Activated gamma-delta T cell (primary cell): ENCODE results near the gene MYO1F.
"Not testable (repeated sequence)": the region's sequence is repeated elsewhere in the genome, so short reads cannot be mapped to it uniquely, and the experiment has no call there.

Experiments
- DNase-seq: peaks from one replicate; lab custom pipeline; 2025; lab: John Stamatoyannopoulos, UW

Gene MYO1F

DNA sequence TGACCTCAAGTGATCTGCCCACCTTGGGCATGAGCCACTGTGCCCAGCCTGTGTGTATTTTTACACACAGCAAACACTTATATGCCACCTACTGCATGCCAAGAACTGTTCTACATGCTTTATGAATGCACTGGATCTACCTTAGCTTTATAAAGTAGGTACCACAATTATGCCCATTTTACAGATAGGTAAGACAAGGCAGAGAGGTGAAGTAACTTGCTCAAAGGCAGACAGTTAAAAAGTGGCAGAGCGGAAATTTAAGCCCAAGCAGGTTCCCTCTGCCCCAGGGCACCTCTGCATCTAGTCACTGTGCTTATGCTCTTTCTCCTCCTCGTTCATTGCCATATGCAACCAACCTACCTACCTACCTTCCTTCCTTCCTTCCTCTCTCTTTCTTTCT lies 22.8 kb upstream of the MYO1F start:
- no peak for DNase-seq

- DNase-seq, result no peak
These were observed 18.9 kb upstream of the MYO1F start for GRCh38 chr19:8596168-8596567.

DNA sequence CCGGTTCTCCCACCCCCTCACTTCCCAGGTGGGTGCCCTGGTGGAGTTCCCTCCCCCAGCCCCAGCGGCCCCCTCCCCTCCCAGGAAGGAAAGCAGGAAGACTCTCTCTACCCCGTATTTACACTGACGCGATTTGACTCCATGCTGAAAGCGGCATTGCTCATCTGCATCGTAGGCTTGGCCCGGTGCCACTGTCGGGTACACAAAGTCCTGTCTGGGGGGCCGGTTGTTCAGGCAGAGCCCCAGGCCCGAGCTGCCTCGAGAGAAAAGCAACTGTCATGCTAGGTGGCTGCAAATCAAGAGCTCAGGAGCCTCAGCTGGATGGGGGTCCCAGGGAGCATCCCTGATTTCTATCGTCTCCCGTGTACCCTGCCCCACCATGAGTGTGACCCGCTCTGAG lies 18.4 kb upstream of the MYO1F start:
- no peak for DNase-seq

- no peak for DNase-seq
These were observed 16.7 kb upstream of the MYO1F start for GRCh38 chr19:8593931-8594330.

DNA sequence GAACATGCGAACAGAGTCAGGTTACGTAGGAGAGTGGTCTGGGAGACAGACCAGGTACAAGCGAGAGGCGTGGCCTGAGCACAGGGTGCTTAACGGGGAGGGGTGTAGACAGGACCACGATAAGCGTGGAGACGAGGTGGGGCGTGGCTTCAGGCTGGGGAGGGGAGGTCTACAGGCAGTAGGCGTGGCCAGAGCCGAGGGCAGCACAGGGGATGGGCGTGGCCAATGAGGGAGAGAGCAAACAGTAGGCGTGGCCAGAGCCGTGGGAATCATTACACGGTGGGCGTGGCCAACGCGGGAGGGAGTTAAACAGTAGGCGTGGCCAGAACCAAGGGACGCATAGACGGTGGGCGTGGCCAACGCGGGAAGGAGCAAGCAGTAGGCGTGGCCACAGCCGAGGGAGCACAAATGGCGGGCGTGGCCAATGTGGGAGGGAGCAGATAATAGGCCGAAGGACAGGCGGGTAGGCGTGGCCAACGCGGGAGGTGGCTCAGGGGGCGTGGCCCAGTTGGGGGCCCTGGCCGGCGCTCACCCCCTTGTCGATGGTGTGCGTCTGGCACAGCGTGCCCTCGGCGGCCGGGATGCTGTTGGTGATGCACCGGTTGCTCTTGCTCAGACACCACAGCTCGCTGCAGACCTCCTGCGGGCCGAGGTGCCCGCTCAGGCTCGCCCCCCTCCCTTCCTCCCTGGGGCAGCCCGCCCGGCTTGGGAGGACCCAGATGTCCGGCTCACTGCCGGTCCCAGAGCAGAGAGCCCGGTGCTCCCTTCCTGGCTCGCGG lies 15.2 kb upstream of the MYO1F start:
- DNase-seq, result peak; percentile 89

GRCh38 chr19:8589177-8589714 lies 12.0 kb upstream of the MYO1F start:
- DNase-seq, result no peak

- DNase-seq, result no peak
These were observed 8.9 kb upstream of the MYO1F start for GRCh38 chr19:8585894-8586750.

GRCh38 chr19:8584965-8585893 lies 8.0 kb upstream of the MYO1F start:
- DNase-seq, result no peak

DNA sequence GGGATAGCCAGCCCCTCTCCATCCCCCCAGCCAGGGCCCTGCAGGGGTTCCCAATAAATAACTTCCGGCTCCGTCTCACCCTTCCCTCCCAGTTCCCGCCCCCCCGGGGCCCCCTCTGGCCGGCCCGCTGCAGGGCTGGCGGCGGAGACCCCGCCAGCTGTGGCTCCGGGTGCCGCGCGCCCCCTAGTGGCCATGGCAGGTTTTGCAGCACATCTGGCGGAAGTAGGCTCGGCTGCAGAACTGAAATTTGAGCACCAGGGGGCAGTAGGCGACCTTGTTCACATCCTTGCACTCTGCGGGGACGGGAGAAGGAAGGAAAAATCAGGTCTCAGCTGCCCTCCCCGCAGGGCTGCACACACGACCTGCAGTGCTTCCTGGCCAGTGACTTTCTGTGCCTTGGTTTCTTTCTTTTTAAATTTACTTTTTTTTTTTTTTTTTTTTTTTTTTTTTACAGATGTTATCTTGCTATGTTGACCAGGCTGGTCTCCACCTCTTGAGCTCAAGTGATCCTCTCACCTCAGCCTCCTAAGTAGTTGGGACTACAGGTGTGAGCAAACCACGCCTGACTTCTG lies 3.6 kb upstream of the MYO1F start:
- peak; percentile 59 for DNase-seq

GRCh38 chr19:8578642-8579265 lies 1.5 kb upstream of the MYO1F start:
- DNase-seq, result no peak

GRCh38 chr19:8577741-8578140 lies 499 bp upstream of the MYO1F start:
- no peak for DNase-seq

GRCh38 chr19:8576273-8576993 lies 809 bp downstream of the MYO1F start:
- no peak for DNase-seq

DNA sequence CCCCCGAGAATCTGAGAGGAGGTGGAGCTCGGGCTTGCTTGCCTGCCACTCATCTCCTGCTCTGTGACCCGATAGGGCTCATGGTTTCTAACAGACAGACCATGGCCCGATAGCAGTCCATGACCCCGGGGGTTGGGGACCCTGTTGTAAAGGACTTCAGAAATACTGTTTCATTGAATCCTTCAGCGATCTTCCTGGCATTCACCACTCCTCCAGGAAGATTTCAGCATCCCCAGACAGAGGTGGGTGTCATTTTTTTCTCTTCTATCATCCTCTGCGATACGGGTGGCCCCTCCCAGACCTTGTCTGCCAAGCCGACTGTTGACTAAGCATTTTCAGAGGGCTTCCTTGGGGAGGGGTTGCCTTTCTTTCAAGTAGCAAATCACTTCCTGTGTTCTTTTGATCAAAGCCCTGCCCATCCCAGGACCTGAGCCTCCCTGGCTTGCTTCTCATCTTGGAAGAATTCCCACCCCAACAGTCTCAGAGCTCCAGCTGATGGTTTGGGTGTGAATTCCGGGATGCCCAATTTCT lies 1.7 kb downstream of the MYO1F start:
- no peak for DNase-seq

DNA sequence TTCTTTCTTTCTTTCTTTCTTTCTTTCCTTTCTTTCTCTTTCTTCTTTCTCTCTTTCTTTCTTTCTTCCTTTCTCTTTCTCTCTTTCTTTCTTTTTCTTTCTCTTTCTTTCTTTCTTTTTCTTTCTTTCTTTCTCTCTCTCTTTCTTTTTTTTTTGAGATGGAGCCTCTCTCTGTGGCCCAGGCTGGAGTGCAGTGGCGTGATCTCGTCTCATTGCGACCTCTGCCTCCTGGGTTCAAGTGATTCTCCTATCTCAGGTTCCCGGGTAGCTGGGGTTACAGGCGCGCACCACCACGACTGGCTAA lies 2.7 kb downstream of the MYO1F start:
- not testable (repeated sequence) for DNase-seq

GRCh38 chr19:8573316-8573715 lies 3.9 kb downstream of the MYO1F start:
- DNase-seq, result no peak

- DNase-seq, result no peak
These were observed 6.2 kb downstream of the MYO1F start for GRCh38 chr19:8571006-8571411.

DNA sequence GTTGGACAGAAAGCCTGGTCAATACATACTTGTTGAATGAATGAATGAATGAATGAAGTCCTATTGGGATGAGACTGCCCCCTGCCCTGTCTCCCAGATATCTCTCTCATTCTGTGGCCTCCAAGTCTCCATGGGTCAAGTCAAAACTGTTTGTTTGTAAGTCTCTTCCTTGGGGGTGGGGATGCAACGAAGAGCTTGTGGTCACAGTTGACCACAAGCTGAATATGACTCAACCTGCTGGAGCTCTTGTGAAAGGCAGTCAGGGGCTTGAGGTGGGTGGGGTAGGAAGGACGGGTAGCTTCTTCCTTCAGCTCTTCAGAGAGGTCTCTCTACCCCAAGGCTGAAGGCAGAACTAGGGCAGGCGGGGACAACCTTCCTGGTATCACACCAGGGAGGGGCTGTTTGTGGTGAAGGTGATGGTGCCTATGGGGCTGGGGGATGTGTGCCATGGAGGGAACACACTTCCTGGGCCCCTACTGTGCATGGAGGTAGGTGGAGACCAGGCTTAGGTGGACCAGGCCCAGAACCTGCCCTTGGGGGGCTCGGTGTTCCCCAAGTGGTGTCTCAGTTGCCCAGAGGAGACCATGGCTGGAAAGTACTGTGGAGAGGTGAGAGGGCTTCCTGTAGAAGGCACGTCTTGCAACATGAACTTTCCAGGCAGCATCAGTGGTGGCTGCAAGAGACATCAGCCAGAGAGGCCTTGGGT lies 8.0 kb downstream of the MYO1F start:
- DNase-seq, result no peak

DNA sequence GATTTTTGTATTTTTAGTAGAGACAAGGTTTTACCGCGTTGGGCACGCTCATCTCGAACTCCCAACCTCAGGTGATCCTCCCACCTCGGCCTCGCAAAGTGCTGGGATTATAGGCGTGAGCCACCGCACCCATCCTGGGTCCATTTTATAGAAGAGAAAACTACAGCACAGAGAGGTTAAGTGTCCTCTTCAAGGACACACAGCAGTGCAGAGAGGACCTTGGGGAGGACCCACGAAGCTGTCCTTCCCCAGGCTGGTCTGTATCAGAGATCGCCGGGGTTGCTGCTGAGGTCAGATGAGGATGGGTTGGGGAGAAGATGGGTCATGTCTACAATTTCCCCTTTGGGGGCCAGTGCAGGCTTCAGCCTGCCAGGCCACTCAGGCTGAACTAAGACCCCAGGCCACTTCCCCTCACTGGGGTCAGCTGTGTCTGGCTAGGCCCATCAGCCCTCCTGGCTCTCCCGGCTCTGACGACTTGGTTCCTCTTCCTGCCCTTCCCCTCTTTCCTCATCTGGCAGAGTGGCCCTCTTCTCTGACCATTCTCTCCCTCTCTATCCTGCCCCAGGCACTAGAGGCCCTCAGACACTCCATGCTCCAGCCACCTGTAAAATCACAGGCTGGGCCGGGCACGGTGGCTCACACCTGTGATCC lies 9.6 kb downstream of the MYO1F start:
- no peak for DNase-seq

GRCh38 chr19:8566855-8567254 lies 10.4 kb downstream of the MYO1F start:
- no peak for DNase-seq
